Activated naive CD8-positive, alpha-beta T cell (primary cell): ENCODE measurements around the gene PRSS12.
"Not testable (repeated sequence)": the region's sequence is repeated elsewhere in the genome, so short reads cannot be mapped to it uniquely, and the experiment has no call there.

ENCODE experiments used
- H3K27ac Mint-ChIP-seq: one replicate; pipeline ENCODE4 v1.8.0; 2021; ENCODE audit warnings: mixed read lengths
- H3K27me3 Mint-ChIP-seq: one replicate; pipeline ENCODE4 v1.8.0; 2021; ENCODE audit warnings: mixed read lengths
- H3K36me3 Mint-ChIP-seq: one replicate; pipeline ENCODE4 v1.8.0; 2021; ENCODE audit warnings: mixed read lengths
- H3K4me1 Mint-ChIP-seq: one replicate; pipeline ENCODE4 v1.8.0; 2021; ENCODE audit warnings: low read depth, mixed read lengths
- H3K4me3 Mint-ChIP-seq: one replicate; pipeline ENCODE4 v1.8.0; 2021; ENCODE audit warnings: mild to moderate bottlenecking, mixed read lengths
- H3K9me3 Mint-ChIP-seq: one replicate; pipeline ENCODE4 v1.8.0; 2021; ENCODE audit warnings: low read depth, mixed read lengths

Gene PRSS12

GRCh38 chr4:118281611-118282442, 71.0 kb downstream of the PRSS12 start:
- H3K36me3 Mint-ChIP-seq, result peaks cover 21% of the 10 kb centered on the region
- no peaks in the 10 kb centered on the region for H3K9me3 Mint-ChIP-seq
- H3K27ac Mint-ChIP-seq, result peak overlapping the region; percentile 97
- peaks cover 44% of the 10 kb centered on the region for H3K4me1 Mint-ChIP-seq
- peak overlapping the region; percentile 96 for H3K4me3 Mint-ChIP-seq
- H3K27me3 Mint-ChIP-seq, result no peaks in the 10 kb centered on the region

GRCh38 chr4:118280501-118281218, 72.1 kb downstream of the PRSS12 start:
- Mint-ChIP-seq H3K27me3 (no peaks in the 10 kb centered on the region), H3K9me3 (no peaks in the 10 kb centered on the region), H3K27ac (peak overlapping the region; percentile 97), H3K4me3 (peak overlapping the region; percentile 96), H3K4me1 (peaks cover 44% of the 10 kb centered on the region), H3K36me3 (peaks cover 21% of the 10 kb centered on the region)

GRCh38 chr4:118279920-118280432, 72.8 kb downstream of the PRSS12 start:
- H3K27ac Mint-ChIP-seq, result peak overlapping the region; percentile 97
- H3K36me3 Mint-ChIP-seq, result peaks cover 21% of the 10 kb centered on the region
- H3K9me3 Mint-ChIP-seq, result no peaks in the 10 kb centered on the region
- peaks cover 44% of the 10 kb centered on the region for H3K4me1 Mint-ChIP-seq
- H3K4me3 Mint-ChIP-seq, result peak overlapping the region; percentile 96
- H3K27me3 Mint-ChIP-seq, result no peaks in the 10 kb centered on the region

GRCh38 chr4:118279328-118279727, 73.5 kb downstream of the PRSS12 start:
- Mint-ChIP-seq H3K9me3 (no peaks in the 10 kb centered on the region), H3K27me3 (no peaks in the 10 kb centered on the region), H3K4me3 (peak overlapping the region; percentile 96), H3K27ac (peak overlapping the region; percentile 97), H3K36me3 (peaks cover 21% of the 10 kb centered on the region), H3K4me1 (peaks cover 41% of the 10 kb centered on the region)

- peak overlapping the region; percentile 96 for H3K4me3 Mint-ChIP-seq
- H3K36me3 Mint-ChIP-seq, result peaks cover 21% of the 10 kb centered on the region
- no peaks in the 10 kb centered on the region for H3K9me3 Mint-ChIP-seq
- H3K27me3 Mint-ChIP-seq, result no peaks in the 10 kb centered on the region
- peak overlapping the region; percentile 97 for H3K27ac Mint-ChIP-seq
- H3K4me1 Mint-ChIP-seq, result peaks cover 41% of the 10 kb centered on the region
Observed at GRCh38 chr4:118278473-118279274, 74.1 kb downstream of the PRSS12 start.

GRCh38 chr4:118277243-118277642, 75.6 kb downstream of the PRSS12 start:
- Mint-ChIP-seq H3K4me1 (peaks cover 32% of the 10 kb centered on the region), H3K4me3 (no peak overlapping the region), H3K27me3 (no peaks in the 10 kb centered on the region), H3K36me3 (peaks cover 21% of the 10 kb centered on the region), H3K9me3 (no peaks in the 10 kb centered on the region), H3K27ac (peak overlapping the region; percentile 36)

GRCh38 chr4:118276580-118276979, 76.2 kb downstream of the PRSS12 start:
- H3K4me1 Mint-ChIP-seq, result peaks cover 25% of the 10 kb centered on the region
- peaks cover 21% of the 10 kb centered on the region for H3K36me3 Mint-ChIP-seq
- H3K27me3 Mint-ChIP-seq, result no peaks in the 10 kb centered on the region
- peak overlapping the region; percentile 8 for H3K4me3 Mint-ChIP-seq
- H3K9me3 Mint-ChIP-seq, result no peaks in the 10 kb centered on the region
- H3K27ac Mint-ChIP-seq, result no peak overlapping the region

GRCh38 chr4:118273642-118274041, 79.2 kb downstream of the PRSS12 start:
- Mint-ChIP-seq H3K27ac (no peak overlapping the region), H3K9me3 (no peaks in the 10 kb centered on the region), H3K27me3 (no peaks in the 10 kb centered on the region), H3K4me1 (peaks cover 15% of the 10 kb centered on the region), H3K36me3 (peaks cover 1% of the 10 kb centered on the region), H3K4me3 (no peak overlapping the region)

- no peak overlapping the region for H3K27ac Mint-ChIP-seq
- H3K9me3 Mint-ChIP-seq, result no peaks in the 10 kb centered on the region
- no peaks in the 10 kb centered on the region for H3K27me3 Mint-ChIP-seq
- peaks cover 3% of the 10 kb centered on the region for H3K4me1 Mint-ChIP-seq
- no peak overlapping the region for H3K4me3 Mint-ChIP-seq
- H3K36me3 Mint-ChIP-seq, result no peaks in the 10 kb centered on the region
Observed at GRCh38 chr4:118271788-118272187, 81.0 kb downstream of the PRSS12 start.

- Mint-ChIP-seq H3K36me3 (no peaks in the 10 kb centered on the region), H3K9me3 (no peaks in the 10 kb centered on the region), H3K4me1 (peaks cover 3% of the 10 kb centered on the region), H3K4me3 (no peak overlapping the region), H3K27me3 (no peaks in the 10 kb centered on the region), H3K27ac (no peak overlapping the region)
Observed at GRCh38 chr4:118270492-118270891, 82.3 kb downstream of the PRSS12 start.

- Mint-ChIP-seq H3K4me3 (no peak overlapping the region), H3K27ac (no peak overlapping the region), H3K27me3 (no peaks in the 10 kb centered on the region), H3K4me1 (peaks cover 3% of the 10 kb centered on the region), H3K9me3 (no peaks in the 10 kb centered on the region), H3K36me3 (no peaks in the 10 kb centered on the region)
Observed at GRCh38 chr4:118268780-118269179, 84.0 kb downstream of the PRSS12 start.

GRCh38 chr4:118266145-118266496, 86.7 kb downstream of the PRSS12 start:
- not testable (repeated sequence) for H3K27ac Mint-ChIP-seq, H3K4me1 Mint-ChIP-seq, H3K27me3 Mint-ChIP-seq, H3K9me3 Mint-ChIP-seq, H3K36me3 Mint-ChIP-seq
- H3K4me3 Mint-ChIP-seq, result peak overlapping the region; percentile 47

- H3K9me3 Mint-ChIP-seq, result no peaks in the 10 kb centered on the region
Observed at GRCh38 chr4:118265312-118266144, 87.3 kb downstream of the PRSS12 start.

GRCh38 chr4:118264096-118264495, 88.7 kb downstream of the PRSS12 start:
- Mint-ChIP-seq H3K4me1 (peaks cover 1% of the 10 kb centered on the region), H3K27ac (no peak overlapping the region), H3K27me3 (no peaks in the 10 kb centered on the region), H3K9me3 (no peaks in the 10 kb centered on the region), H3K4me3 (peak overlapping the region; percentile 77), H3K36me3 (no peaks in the 10 kb centered on the region)

More at GRCh38 chr4:118265312-118266144, 87.3 kb downstream of the PRSS12 start:
- H3K27me3 Mint-ChIP-seq, result no peaks in the 10 kb centered on the region
- no peak overlapping the region for H3K27ac Mint-ChIP-seq
- H3K4me3 Mint-ChIP-seq, result peak overlapping the region; percentile 77
- peaks cover 2% of the 10 kb centered on the region for H3K4me1 Mint-ChIP-seq
- H3K36me3 Mint-ChIP-seq, result no peaks in the 10 kb centered on the region
